HG03196 (cell line): ENCODE data around the gene CFAP299.
"Not testable (repeated sequence)": the region's sequence is repeated elsewhere in the genome, so short reads cannot be mapped to it uniquely, and the experiment has no call there.

ENCODE experiments used
- ATAC-seq: cut with Tn5 transposase; IDR thresholded peaks from one replicate; pipeline ENCODE4 v1.9.1; 2021; ENCODE audit not compliant: unreplicated experiment

The CFAP299 gene

DNA sequence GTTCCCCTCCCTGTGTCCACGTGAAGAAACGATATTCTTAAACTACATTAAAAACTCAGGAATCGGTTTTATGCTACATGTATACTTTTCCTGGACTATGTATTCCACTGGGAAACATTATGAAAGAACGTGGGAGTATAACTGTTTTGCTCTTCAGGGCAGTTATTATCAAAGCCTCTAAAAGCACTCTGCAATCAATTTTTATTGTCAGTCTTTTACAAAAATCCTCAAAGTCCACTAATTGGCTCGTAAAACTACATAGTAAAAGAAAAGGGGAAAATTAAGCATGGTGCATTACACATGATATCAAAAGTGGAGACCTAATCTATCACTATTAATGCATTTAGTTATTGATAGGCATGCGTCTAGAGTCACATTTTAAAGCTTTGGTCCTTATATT, 11.4 kb upstream of the CFAP299 start:
- no peak for ATAC-seq

- no peak for ATAC-seq
Measured at GRCh38 chr4:80331693-80332092, 3.8 kb upstream of the CFAP299 start.

GRCh38 chr4:80333121-80333520, 2.4 kb upstream of the CFAP299 start:
- ATAC-seq = no peak

DNA sequence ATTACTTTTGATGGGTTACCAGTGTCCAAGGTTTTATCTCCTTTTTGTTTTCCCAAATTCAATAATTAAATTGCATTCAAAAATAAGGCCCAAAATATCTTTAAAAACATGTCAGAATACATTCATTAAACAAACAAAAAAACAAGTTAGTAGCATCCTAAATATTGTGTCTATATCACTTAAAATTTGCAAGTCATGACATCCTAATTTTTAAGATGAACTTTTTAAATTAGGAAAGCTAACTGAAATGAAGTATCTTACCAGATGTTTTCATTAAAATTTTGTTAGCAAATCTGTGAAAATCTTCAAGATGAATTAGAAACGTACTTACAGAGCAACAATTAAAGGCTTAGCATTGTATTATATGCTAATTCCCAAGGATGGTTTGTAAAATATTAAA, 962 bp upstream of the CFAP299 start:
- no peak for ATAC-seq

DNA sequence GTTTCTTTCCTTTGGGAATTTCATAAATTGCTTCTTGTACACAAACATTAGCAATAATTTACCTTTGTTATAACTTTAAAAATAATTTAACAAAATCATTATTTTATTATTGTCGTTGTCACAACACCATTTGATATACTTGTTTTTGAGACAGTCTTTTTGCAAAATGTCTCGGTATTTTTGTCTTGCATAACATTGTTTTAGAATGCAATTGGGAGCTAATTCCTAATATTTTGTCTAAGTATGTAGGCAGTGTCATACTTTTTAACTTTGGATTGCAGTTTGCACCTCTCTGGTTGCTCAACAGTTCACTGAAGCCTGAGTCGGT, 340 bp upstream of the CFAP299 start:
- ATAC-seq = no peak

DNA sequence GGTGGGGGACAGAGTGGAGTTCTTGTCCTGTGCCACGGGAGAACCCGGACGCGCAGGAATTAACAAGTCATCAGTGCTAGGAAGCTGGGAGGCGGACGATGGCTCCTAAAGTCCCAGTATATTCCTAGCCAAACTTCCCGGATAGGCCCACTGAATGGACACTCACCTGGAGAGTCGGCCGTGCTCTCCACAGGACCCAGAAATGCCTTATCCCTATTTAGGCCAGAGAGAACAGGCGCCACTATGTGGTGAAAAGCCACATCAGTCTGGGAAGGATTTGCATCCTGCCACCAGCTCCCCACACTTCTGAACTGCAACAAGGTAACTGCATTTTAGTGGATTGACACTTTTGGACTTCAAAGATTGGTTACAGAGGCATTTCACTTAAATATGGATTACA, 1.1 kb downstream of the CFAP299 start:
- no peak for ATAC-seq

DNA sequence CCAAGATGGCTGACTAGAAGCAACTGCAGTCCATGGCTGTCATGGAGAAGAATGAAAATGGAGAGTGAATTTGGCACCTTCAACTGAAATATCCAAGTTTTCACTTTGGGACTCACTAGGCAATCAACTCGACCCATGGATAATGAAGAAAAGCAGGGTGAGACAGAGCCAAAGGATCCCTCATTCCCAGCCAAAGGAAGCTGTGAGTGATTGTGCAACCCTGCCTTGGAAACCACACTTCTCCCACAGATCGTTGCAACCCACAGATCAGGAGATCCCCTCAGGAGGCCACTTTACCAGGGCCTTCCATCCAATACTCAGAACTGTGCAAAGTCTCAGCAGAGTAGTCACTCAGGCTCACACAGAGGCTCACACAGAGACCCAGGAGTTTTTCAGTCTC, 4.5 kb downstream of the CFAP299 start:
- ATAC-seq = no peak

DNA sequence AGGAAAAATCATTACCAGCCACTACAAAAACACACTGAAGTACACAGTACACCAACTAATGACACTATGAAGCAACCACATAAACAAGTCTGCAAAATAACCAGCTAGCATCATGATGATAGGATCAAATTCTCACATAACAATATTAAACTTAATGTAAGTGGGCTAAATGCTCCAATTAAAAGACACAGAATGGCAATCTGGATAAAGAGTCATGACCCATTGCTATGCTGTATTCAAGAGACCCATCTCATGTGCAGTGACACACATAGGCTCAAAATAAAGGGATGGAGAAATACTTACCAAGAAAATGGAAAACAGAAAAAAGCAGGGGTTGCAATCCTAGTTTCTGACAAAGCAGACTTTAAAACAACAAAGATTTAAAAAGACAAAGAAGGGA, 7.2 kb downstream of the CFAP299 start:
- not testable (repeated sequence) for ATAC-seq

GRCh38 chr4:80343887-80344286, 8.4 kb downstream of the CFAP299 start:
- ATAC-seq = no peak

GRCh38 chr4:80360084-80360483, 24.6 kb downstream of the CFAP299 start:
- no peak for ATAC-seq

DNA sequence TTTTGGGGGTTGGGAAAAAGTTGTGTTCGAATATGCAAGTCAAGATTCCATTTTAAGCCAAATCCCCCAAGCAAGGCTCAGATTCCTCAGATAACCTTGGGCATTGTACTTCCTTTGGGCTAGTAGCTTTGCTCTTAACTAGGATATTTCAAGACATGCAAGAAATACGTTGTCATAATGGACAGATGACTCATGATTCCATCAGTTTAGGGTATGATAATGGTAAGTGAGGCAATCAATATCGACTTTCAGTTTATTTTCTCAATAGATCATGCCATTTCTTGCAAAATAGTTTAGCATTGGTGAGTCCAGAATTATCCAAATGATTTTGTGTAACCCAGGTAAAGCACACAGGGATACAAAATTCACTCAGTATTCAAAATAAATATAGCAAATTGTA, 25.4 kb downstream of the CFAP299 start:
- ATAC-seq = no peak

- no peak for ATAC-seq
Measured at GRCh38 chr4:80361329-80361900, 25.9 kb downstream of the CFAP299 start.

GRCh38 chr4:80362578-80363181, 27.1 kb downstream of the CFAP299 start:
- ATAC-seq = no peak

GRCh38 chr4:80365928-80366327, 30.4 kb downstream of the CFAP299 start:
- peak; percentile 72 for ATAC-seq

DNA sequence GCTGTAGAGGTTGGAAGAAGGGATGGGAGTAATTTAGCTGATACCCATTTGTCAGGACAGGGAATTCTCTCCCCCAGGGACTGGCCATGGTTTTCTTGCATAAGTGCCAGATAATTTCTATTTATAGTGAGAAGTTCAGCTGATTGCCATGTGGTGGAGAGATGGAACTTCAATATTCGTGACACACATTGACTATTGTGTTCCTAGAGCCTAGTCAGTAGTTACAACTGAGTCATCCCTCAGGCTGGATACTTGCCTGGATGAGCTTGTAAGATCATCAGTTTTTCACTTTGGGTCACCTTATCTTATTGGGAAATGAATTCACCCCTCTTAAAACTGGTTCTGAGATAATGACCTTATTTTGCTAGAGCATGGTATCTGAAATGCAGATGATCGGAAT, 32.2 kb downstream of the CFAP299 start:
- no peak for ATAC-seq

DNA sequence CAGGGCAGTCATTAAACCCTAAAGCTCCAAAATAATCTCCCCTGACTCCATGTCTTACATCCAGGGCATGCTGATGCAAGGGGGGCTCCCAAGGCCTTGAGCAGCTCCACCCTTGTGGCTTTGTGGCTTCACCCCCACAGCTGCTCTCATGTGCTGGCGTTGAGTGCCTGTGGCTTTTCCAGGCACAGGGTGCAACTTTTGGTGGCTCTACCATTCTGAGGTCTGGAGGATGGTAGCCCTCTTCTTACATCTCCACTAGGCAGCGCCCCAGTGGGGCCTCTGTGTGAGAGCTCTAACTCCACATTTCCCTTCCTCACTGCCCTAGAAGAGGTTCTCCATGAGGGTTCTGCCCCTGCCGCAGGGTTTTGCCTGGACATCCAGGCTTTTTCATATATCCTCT, 35.1 kb downstream of the CFAP299 start:
- no peak for ATAC-seq

DNA sequence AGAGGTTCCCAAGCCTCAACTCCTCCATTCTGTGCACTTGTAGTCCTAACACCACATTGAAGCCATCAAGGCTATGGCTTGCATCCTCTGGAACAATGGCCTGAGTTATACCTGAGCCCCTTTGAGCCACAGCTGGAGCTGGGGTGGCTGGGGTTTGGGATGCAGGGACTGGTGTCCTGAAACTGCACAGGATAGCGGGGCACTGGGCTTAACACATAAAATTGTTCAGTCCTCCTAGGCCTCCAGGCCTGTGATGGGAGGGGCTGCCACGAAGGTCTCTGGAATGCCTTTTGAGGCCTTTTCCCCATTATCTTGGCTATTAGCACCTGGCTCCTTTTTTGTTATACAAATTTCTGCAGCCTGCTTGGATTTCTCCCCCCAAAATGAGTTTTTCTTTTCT, 35.5 kb downstream of the CFAP299 start:
- no peak for ATAC-seq

DNA sequence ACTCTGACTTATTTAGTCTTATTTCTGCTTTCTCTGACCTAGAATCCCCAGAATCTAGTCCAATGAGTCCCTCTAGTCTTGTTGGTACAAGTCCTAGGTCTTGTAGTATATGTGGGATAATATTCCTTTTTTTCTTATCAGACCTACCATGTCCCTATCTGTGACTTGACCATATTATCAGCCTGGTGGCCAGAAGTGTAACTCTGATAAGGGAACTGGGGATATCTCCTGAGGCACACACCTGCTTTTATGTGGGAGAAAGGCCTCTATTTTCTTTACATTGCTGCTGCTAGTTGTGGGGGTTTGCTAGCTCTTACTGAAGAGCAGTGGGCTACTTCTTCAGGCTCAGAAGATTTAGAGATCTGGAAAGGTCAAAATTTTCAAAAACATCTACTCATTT, 38.6 kb downstream of the CFAP299 start:
- ATAC-seq = no peak

DNA sequence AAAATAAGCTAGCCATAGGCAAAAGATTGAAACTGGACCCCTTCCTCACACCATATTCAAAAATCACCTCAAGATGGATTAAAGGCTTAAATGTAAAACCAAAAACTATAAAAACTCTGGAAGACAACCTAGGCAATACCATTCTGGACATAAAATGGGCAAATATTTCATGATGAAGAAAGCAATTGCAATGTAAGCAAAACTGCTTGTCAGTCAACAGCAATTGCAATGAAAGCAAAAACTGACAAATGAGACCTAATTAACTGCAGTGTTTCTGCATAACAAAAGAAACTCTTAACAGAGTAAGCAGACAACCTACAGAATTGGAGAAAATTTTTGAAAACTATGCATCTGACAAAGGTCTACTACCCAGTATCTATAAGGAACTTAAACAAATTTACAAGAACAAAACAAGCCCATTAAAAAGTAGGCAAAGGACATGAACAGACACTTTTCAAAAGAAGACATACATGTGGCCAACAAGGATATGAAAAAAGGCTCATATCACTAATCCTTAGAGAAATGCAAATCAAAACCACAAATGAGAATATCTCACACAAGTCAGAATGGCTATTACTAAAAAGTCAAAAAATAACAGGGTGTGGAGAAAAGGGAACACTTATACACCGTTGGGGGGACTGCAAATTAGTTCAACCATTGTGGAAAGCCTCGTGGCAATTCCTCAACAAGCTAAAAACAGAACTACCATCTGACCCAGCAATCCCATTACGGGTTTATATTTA, 46.7 kb downstream of the CFAP299 start:
- no peak for ATAC-seq

- no peak for ATAC-seq
Measured at GRCh38 chr4:80385397-80386280, 50.1 kb downstream of the CFAP299 start.

- ATAC-seq = no peak
Measured at GRCh38 chr4:80386281-80386886, 50.9 kb downstream of the CFAP299 start.
